HEK293 (cell line): ENCODE results near the gene PRSS50.

Experiments
- CTCF ChIA-PET: fragments of 350-600 bp; formaldehyde crosslinking; extraction: SDS; loops from one replicate; lab custom pipeline; 2021; ENCODE audit warnings: antibody characterized with exemption; lab: Yijun Ruan, JAX
- POLR2A ChIA-PET: fragments of 300-600 bp; formaldehyde crosslinking; extraction: SDS; loops from one replicate; lab custom pipeline; 2020; ENCODE audit warnings: antibody characterized with exemption, inconsistent platforms; lab: Yijun Ruan, JAX
- H3K27ac ChIP-seq: fragments of 200-500 bp; sonication (Bioruptor generic); 2 replicates; pipeline ENCODE4 v1.5.1; 2014; ENCODE audit warnings: low read depth, low read length, control low read depth, inconsistent platforms; ENCODE audit errors: extremely low read depth
- H3K36me3 ChIP-seq, 2 experiments: fragments of 200-500 bp in 1 of 2; sonication (Bioruptor generic) in 1 of 2; 1 replicate in 1 of 2; 2 replicates in 1 of 2; pipeline ENCODE4 v1.5.1; 2014 to 2017; ENCODE audit warnings: inconsistent platforms in 2 of 2, low read length in 2 of 2; ENCODE audit not compliant: control insufficient read depth in 2 of 2, insufficient read depth in 1 of 2
- H3K4me1 ChIP-seq: fragments of 200-500 bp; sonication (Bioruptor generic); 2 replicates; pipeline ENCODE4 v1.5.1; 2014; ENCODE audit warnings: mild to moderate bottlenecking, low read length, inconsistent platforms; ENCODE audit not compliant: control insufficient read depth, insufficient read depth
- H3K4me3 ChIP-seq: 2 replicates; pipeline ENCODE4 v1.5.1; 2011; ENCODE audit warnings: low read depth, mild to moderate bottlenecking, control low read depth, low read length, moderate library complexity
- H3K9me3 ChIP-seq: fragments of 200-500 bp; sonication (Bioruptor generic); 2 replicates; pipeline ENCODE4 v1.5.1; 2014; ENCODE audit warnings: low read depth, low read length, inconsistent platforms; ENCODE audit not compliant: control insufficient read depth, insufficient read depth
- CTCF ChIP-seq: fragments of 450-650 bp; formaldehyde crosslinking; IDR thresholded peaks from 2 replicates; pipeline ENCODE4 v1.5.1; 2016; ENCODE audit warnings: missing biosample characterization, missing genetic modification characterization
- EGR2 ChIP-seq: fragments of 450-650 bp; formaldehyde crosslinking; IDR thresholded peaks from 2 replicates; pipeline ENCODE4 v1.5.1; 2016; ENCODE audit warnings: low read depth, missing biosample characterization, missing genetic modification characterization
- GLIS1 ChIP-seq: fragments of 450-650 bp; formaldehyde crosslinking; IDR thresholded peaks from 2 replicates; pipeline ENCODE4 v1.5.1; 2016; ENCODE audit warnings: missing biosample characterization, missing genetic modification characterization
- IKZF3 ChIP-seq: fragments of 450-650 bp; IDR thresholded peaks from 2 replicates; pipeline ENCODE4 v1.5.0; 2018; ENCODE audit warnings: missing biosample characterization, mild to moderate bottlenecking, missing genetic modification characterization, moderate library complexity
- MYNN ChIP-seq: fragments of 450-650 bp; formaldehyde crosslinking; IDR thresholded peaks from 2 replicates; pipeline ENCODE4 v1.5.1; 2016; ENCODE audit warnings: missing biosample characterization, missing genetic modification characterization, borderline replicate concordance
- PBX3 ChIP-seq: sonication (generic); formaldehyde crosslinking; IDR thresholded peaks from 2 replicates; pipeline ENCODE4 v1.8.1; 2022; ENCODE audit warnings: mild to moderate bottlenecking, moderate library complexity, missing genetic modification reagents
- SCRT2 ChIP-seq: fragments of 450-650 bp; formaldehyde crosslinking; IDR thresholded peaks from 2 replicates; pipeline ENCODE4 v1.5.1; 2016; ENCODE audit warnings: missing biosample characterization, missing genetic modification characterization
- SP7 ChIP-seq: fragments of 450-650 bp; formaldehyde crosslinking; IDR thresholded peaks from 2 replicates; pipeline ENCODE4 v1.5.1; 2016; ENCODE audit warnings: missing biosample characterization, missing genetic modification characterization
- TCF7L2 ChIP-seq: IDR thresholded peaks from 2 replicates; pipeline ENCODE4 v1.6.1; 2011; ENCODE audit warnings: low read depth, mild to moderate bottlenecking, inconsistent platforms, low read length, moderate library complexity, borderline replicate concordance
- ZIC2 ChIP-seq: fragments of 450-650 bp; formaldehyde crosslinking; IDR thresholded peaks from 2 replicates; pipeline ENCODE4 v1.5.1; 2016; ENCODE audit warnings: missing biosample characterization, missing genetic modification characterization
- ZNF133 ChIP-seq: fragments of 450-650 bp; formaldehyde crosslinking; IDR thresholded peaks from 2 replicates; pipeline ENCODE4 v1.5.1; 2016; ENCODE audit warnings: missing biosample characterization, missing genetic modification characterization
- ZNF16 ChIP-seq: fragments of 450-650 bp; formaldehyde crosslinking; IDR thresholded peaks from 2 replicates; pipeline ENCODE4 v1.5.1; 2016; ENCODE audit warnings: low read depth, missing biosample characterization, missing genetic modification characterization
- ZNF341 ChIP-seq: fragments of 450-650 bp; formaldehyde crosslinking; IDR thresholded peaks from 2 replicates; pipeline ENCODE4; 2016; ENCODE audit warnings: low read depth, missing biosample characterization, missing genetic modification characterization
- ZNF391 ChIP-seq: fragments of 450-650 bp; formaldehyde crosslinking; IDR thresholded peaks from 2 replicates; pipeline ENCODE4 v1.5.1; 2016; ENCODE audit warnings: low read depth, missing biosample characterization, missing genetic modification characterization, borderline replicate concordance
- ZNF600 ChIP-seq: fragments of 450-650 bp; formaldehyde crosslinking; IDR thresholded peaks from 2 replicates; pipeline ENCODE4 v1.5.1; 2016; ENCODE audit warnings: missing biosample characterization, missing genetic modification characterization
- ZNF629 ChIP-seq: fragments of 450-650 bp; formaldehyde crosslinking; IDR thresholded peaks from 2 replicates; pipeline ENCODE4 v1.5.1; 2017; ENCODE audit warnings: missing biosample characterization, missing genetic modification characterization
- ZNF654 ChIP-seq: fragments of 450-650 bp; formaldehyde crosslinking; IDR thresholded peaks from 2 replicates; pipeline ENCODE4 v1.5.1; 2016; ENCODE audit warnings: low read depth, missing biosample characterization, missing genetic modification characterization
- ZNF777 ChIP-seq: fragments of 450-650 bp; formaldehyde crosslinking; IDR thresholded peaks from 2 replicates; pipeline ENCODE4 v1.5.1; 2017; ENCODE audit warnings: missing biosample characterization, missing genetic modification characterization, borderline replicate concordance
- ZSCAN30 ChIP-seq: fragments of 450-650 bp; IDR thresholded peaks from 2 replicates; pipeline ENCODE4 v1.5.1; 2018; ENCODE audit warnings: missing biosample characterization, mild to moderate bottlenecking, missing genetic modification characterization, moderate library complexity

Gene PRSS50

GRCh38 chr3:46664188-46664970, 53.3 kb downstream of the PRSS50 start:
- ChIA-PET POLR2A (no interaction called here), CTCF (interaction anchor here (0.6 to 1.6 kb wide), 6 partner anchors 29 to 753 kb away, joined by 3 to 7 read pairs (median 4); partner anchors contain the start of gene ALS2CL)
- Histone ChIP-seq H3K27ac (no peak overlapping the region), H3K4me3 (no peak overlapping the region), H3K36me3 (no peaks in the 10 kb centered on the region), H3K4me1 (no peaks in the 10 kb centered on the region; the same call in 1 of the 2 replicates), H3K9me3 (no peaks in the 10 kb centered on the region)
- TF ChIP-seq SCRT2 (tag by site-specific recombination) = no peak
- TF ChIP-seq CTCF = no peak
- no peak for TF ChIP-seq ZNF777
- TF ChIP-seq ZNF16 (tag by site-specific recombination) = no peak
- TF ChIP-seq IKZF3 = no peak
- TF ChIP-seq ZNF391 (tag by site-specific recombination) = no peak
- no peak for TF ChIP-seq ZNF629 (tag by site-specific recombination)
- no peak for TF ChIP-seq MYNN (tag by site-specific recombination)

- TF ChIP-seq PBX3 (CRISPR knock-in tag) (no peak), EGR2 (tag by site-specific recombination) (0 out of 2 replicates have a peak, but pooled peaks have one; percentile 30), ZNF341 (tag by site-specific recombination) (peak; percentile 22; the same call in 1 of the 2 replicates), ZNF600 (tag by site-specific recombination) (peak; percentile 32; the same call in 1 of the 2 replicates), ZIC2 (tag by site-specific recombination) (peak; percentile 94), ZNF133 (tag by site-specific recombination) (no peak), GLIS1 (tag by site-specific recombination) (peak; percentile 76), ZSCAN30 (peak; percentile 39; the same call in 1 of the 2 replicates), ZNF654 (tag by site-specific recombination) (peak; percentile 48), SP7 (tag by site-specific recombination) (peak; percentile 76), TCF7L2 (no peak)
- Histone ChIP-seq H3K4me1 (no peaks in the 10 kb centered on the region; the same call in 1 of the 2 replicates), H3K36me3 (no peaks in the 10 kb centered on the region), H3K27ac (no peak overlapping the region), H3K4me3 (no peak overlapping the region), H3K9me3 (no peaks in the 10 kb centered on the region)
- ChIA-PET CTCF (interaction anchor here (0.6 to 1.6 kb wide), 10 partner anchors 29 to 1134 kb away, joined by 3 to 7 read pairs (median 4); partner anchors contain the start of gene ALS2CL), POLR2A (no interaction called here)
Measured at GRCh38 chr3:46663591-46664135, 54.0 kb downstream of the PRSS50 start.
